Fibroblast of peridontal ligament (primary cell): ENCODE measurements around the gene OSBPL10.

Source experiments
- DNase-seq: peaks from one replicate; pipeline ENCODE4 v3.0.0-alpha.2; 2010; ENCODE audit errors: extremely low read depth

Gene OSBPL10

DNA sequence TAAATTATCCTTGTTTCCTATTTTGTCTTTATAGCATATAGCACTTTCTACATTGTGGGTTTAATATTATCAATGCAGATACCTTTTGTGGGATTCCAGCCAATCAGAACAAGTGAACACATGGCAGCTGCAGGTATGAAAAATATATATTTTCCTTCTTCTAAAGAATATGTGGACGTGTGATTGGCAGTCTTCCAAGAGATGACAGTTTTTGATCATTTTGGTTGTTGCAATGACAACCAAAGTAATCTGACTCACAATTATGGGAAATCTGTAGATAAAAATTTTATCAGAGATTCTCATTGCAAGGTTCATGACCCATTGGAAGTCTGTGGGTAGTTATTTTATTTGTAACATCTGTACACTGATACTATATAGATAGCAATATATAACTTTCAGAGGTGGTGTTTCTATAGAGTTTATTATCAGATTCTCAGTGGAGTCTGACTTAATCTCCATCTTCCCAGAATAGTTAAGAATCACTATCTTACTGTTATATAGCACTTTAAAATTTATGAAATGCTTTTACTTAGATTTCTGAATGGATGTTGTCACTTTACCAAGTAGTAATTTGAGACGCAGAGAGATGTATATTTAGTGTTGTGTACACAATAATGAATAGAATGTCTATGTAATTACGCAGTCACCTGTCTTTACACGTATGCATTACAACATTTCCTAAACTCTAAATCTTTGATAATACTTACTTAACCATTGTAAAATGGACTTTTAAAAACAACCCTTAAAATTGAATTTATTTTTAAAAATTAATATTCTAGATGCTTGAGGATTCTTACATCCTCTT, 365.8 kb downstream of the OSBPL10 start:
- no peak for DNase-seq

DNA sequence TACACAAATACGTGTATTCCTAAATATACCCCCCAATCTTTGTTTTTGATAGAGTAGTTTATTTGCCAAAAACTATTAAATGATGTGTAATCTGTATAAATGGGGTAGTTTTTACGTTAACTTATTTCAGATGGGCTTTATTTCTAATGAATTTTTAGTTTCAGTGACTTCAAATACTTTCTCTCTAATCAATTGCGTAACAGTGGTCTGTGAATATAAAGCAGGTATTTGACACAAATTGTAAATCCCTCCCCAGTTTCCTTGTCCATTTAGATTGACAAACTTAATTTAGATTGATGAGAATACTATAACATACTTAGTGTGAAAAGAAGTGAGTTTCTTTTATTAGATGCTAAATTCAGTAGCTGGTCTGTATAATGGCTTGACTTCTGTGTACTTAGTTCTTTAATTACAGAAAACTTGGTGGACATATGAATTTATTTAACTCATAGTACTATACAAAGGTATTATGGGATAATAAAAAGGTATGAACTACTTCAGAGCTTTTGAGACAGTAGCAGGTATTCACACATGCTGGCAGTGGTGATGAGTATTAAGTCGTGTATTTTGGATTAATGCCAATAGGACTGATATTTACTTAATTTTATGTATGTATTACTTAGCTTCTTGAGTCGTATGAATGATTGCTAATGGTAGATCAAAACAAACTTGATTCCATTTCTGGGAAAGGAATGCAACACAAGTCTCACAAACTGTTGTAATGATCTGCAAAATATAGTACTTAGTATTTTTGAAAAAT, 366.7 kb downstream of the OSBPL10 start:
- no peak for DNase-seq

DNA sequence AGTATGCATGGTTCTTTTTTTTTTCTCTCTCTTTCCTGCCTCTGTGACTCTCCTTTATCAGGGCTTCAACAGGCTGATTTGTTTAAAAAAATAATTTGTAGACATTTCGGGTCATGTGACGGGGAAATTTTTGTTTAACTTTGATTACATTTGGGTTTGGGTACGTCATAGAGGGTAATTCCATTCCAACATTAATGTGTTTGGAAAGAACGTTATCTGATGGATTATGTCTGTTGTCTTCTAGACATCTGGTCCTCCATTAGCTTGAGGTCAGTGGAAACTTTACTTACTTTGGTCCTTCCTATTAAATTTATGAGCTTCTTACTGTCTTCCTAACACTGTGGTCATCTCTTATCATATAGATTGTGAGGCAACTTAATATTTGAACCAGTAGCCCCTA, 367.4 kb downstream of the OSBPL10 start:
- no peak for DNase-seq

DNA sequence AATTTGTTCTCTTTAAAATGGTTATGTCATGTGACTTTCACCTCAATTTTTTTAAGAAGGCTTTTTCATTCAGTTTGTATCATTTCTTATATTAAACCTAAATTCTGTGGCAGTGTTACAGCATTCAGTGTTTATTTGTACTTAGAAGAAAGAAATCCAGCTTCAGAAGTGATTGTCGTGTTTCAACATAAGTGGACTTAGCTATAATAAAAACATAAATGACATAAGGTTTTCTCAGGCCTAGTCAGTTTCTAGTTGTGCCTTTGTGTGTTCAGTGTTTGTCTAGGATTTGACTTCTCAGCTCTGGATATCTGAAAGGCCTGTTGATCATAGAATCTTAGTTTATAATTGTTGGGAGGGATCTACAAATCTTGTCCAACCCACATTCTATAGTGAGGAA, 367.9 kb downstream of the OSBPL10 start:
- DNase-seq: peak; percentile 55
